ENCODE data around the gene RNF149. TPM values are rescaled to one million over a fixed set of nuclear protein-coding genes. Genes with fewer than 3 reads are reported as not detected.
"Not testable (repeated sequence)": the region's sequence is repeated elsewhere in the genome, so short reads cannot be mapped to it uniquely, and the experiment has no call there.

Gene RNF149
- 21.8 TPM for polyA plus RNA-seq (2013, experiment 1 of 2; ENCODE audit: insufficient read length)
- polyA plus RNA-seq (2013, experiment 2 of 2; ENCODE audit: insufficient read length): 22.6 TPM

- peak; percentile 82 for DNase-seq
Measured at GRCh38 chr2:101308432-101309210, at the start of gene RNF149. RNF149 (minus strand) TSS chr2:101308701; CDS start chr2:101308588, 113 bp downstream.

GRCh38 chr2:101357376-101357775 lies 48.9 kb upstream of the RNF149 start:
- DNase-seq: peak; percentile 62

- DNase-seq: peak; percentile 18
Measured at GRCh38 chr2:101356521-101356920, 48.0 kb upstream of the RNF149 start.

GRCh38 chr2:101356055-101356454 lies 47.6 kb upstream of the RNF149 start:
- no peak for DNase-seq

- DNase-seq: no peak
Measured at GRCh38 chr2:101355401-101356054, 47.0 kb upstream of the RNF149 start.

GRCh38 chr2:101354420-101355311 lies 46.2 kb upstream of the RNF149 start:
- DNase-seq: no peak

GRCh38 chr2:101352631-101353030 lies 44.1 kb upstream of the RNF149 start:
- DNase-seq: not testable (repeated sequence)

GRCh38 chr2:101351207-101351606 lies 42.7 kb upstream of the RNF149 start:
- no peak for DNase-seq

GRCh38 chr2:101349893-101350662 lies 41.6 kb upstream of the RNF149 start:
- peak; percentile 52 for DNase-seq

GRCh38 chr2:101348883-101349282 lies 40.4 kb upstream of the RNF149 start:
- DNase-seq: no peak

GRCh38 chr2:101346909-101347308 lies 38.4 kb upstream of the RNF149 start:
- DNase-seq: no peak

GRCh38 chr2:101344137-101344536 lies 35.6 kb upstream of the RNF149 start:
- DNase-seq: no peak

- DNase-seq: no peak
Measured at GRCh38 chr2:101342625-101343008, 34.1 kb upstream of the RNF149 start.

- DNase-seq: peak; percentile 71
Measured at GRCh38 chr2:101341901-101342624, 33.6 kb upstream of the RNF149 start.

- DNase-seq: no peak
Measured at GRCh38 chr2:101341421-101341820, 32.9 kb upstream of the RNF149 start.

- DNase-seq: peak; percentile 13
Measured at GRCh38 chr2:101340141-101340551, 31.6 kb upstream of the RNF149 start.

- no peak for DNase-seq
Measured at GRCh38 chr2:101339266-101339880, 30.9 kb upstream of the RNF149 start.

- peak; percentile 59 for DNase-seq
Measured at GRCh38 chr2:101337877-101338276, 29.4 kb upstream of the RNF149 start.

- no peak for DNase-seq
Measured at GRCh38 chr2:101332885-101333766, 24.6 kb upstream of the RNF149 start.

- no peak for DNase-seq
Measured at GRCh38 chr2:101331202-101331601, 22.7 kb upstream of the RNF149 start.
